ENCODE results near the gene QSOX1.
"Not testable (repeated sequence)": the region's sequence is repeated elsewhere in the genome, so short reads cannot be mapped to it uniquely, and the experiment has no call there.

QSOX1 gene

GRCh38 chr1:180154325-180155181 is at the start of gene QSOX1:
QSOX1 (plus strand) TSS chr1:180154869; CDS start chr1:180154908, 39 bp downstream.
- peak; percentile 75 to 80 for DNase-seq (ENCODE audit: low read depth in 2 of 2, low spot score in 1 of 2)

GRCh38 chr1:180112091-180112490 is 42.6 kb upstream of the QSOX1 start:
- no peak for DNase-seq (ENCODE audit: low read depth in 2 of 2, low spot score in 1 of 2)

- DNase-seq (ENCODE audit: low read depth in 2 of 2, low spot score in 1 of 2) = no peak
Observed at GRCh38 chr1:180112984-180113647, 41.6 kb upstream of the QSOX1 start.

- no peak for DNase-seq (ENCODE audit: low read depth in 2 of 2, low spot score in 1 of 2)
Observed at GRCh38 chr1:180114396-180114945, 40.2 kb upstream of the QSOX1 start.

GRCh38 chr1:180116964-180117763 is 37.5 kb upstream of the QSOX1 start:
- no peak for DNase-seq (ENCODE audit: low read depth in 2 of 2, low spot score in 1 of 2)

GRCh38 chr1:180117764-180118116 is 36.9 kb upstream of the QSOX1 start:
- DNase-seq (ENCODE audit: low read depth in 2 of 2, low spot score in 1 of 2) = no peak

GRCh38 chr1:180119837-180120236 is 34.8 kb upstream of the QSOX1 start:
- no peak for DNase-seq (ENCODE audit: low read depth in 2 of 2, low spot score in 1 of 2)

- no peak for DNase-seq (ENCODE audit: low read depth in 2 of 2, low spot score in 1 of 2)
Observed at GRCh38 chr1:180123463-180123936, 31.2 kb upstream of the QSOX1 start.

GRCh38 chr1:180130651-180131050 is 24.0 kb upstream of the QSOX1 start:
- DNase-seq (ENCODE audit: low read depth in 2 of 2, low spot score in 1 of 2) = no peak

GRCh38 chr1:180131510-180131909 is 23.2 kb upstream of the QSOX1 start:
- no peak for DNase-seq (ENCODE audit: low read depth in 2 of 2, low spot score in 1 of 2)

GRCh38 chr1:180133193-180133592 is 21.5 kb upstream of the QSOX1 start:
- DNase-seq (ENCODE audit: low read depth in 2 of 2, low spot score in 1 of 2) = no peak

- not testable (repeated sequence) for DNase-seq (ENCODE audit: low read depth in 2 of 2, low spot score in 1 of 2)
Observed at GRCh38 chr1:180133688-180134087, 21.0 kb upstream of the QSOX1 start.

- DNase-seq (ENCODE audit: low read depth in 2 of 2, low spot score in 1 of 2) = no peak
Observed at GRCh38 chr1:180135535-180135934, 19.1 kb upstream of the QSOX1 start.

GRCh38 chr1:180136331-180136967 is 18.2 kb upstream of the QSOX1 start:
- DNase-seq (ENCODE audit: low read depth in 2 of 2, low spot score in 1 of 2) = no peak

GRCh38 chr1:180136968-180137356 is 17.7 kb upstream of the QSOX1 start:
- no peak for DNase-seq (ENCODE audit: low read depth in 2 of 2, low spot score in 1 of 2)

GRCh38 chr1:180137776-180138175 is 16.9 kb upstream of the QSOX1 start:
- DNase-seq (ENCODE audit: low read depth in 2 of 2, low spot score in 1 of 2) = no peak

GRCh38 chr1:180141381-180141934 is 13.2 kb upstream of the QSOX1 start:
- no peak for DNase-seq (ENCODE audit: low read depth in 2 of 2, low spot score in 1 of 2)

GRCh38 chr1:180143359-180143758 is 11.3 kb upstream of the QSOX1 start:
- no peak for DNase-seq (ENCODE audit: low read depth in 2 of 2, low spot score in 1 of 2)

GRCh38 chr1:180144659-180145357 is 9.9 kb upstream of the QSOX1 start:
- DNase-seq (ENCODE audit: low read depth in 2 of 2, low spot score in 1 of 2) = no peak

GRCh38 chr1:180145446-180145845 is 9.2 kb upstream of the QSOX1 start:
- no peak for DNase-seq (ENCODE audit: low read depth in 2 of 2, low spot score in 1 of 2)

Data from stimulated activated CD8-positive, alpha-beta memory T cell treated with anti-CD3 and anti-CD28 coated beads, Interleukin-4, amount 100 ng/mL, for 1 hour (primary cell).